Right lobe of liver (tissue), 4 donors: Measurements from ENCODE around the gene ZNF532.

ENCODE experiments used
- CTCF ChIP-seq, 4 donors: fragments of 200-600 bp in 3 of 4; fragments of 450-650 bp in 1 of 4; IDR thresholded peaks; one replicate each; pipeline versions ENCODE4 v1.5.1 to v1.8.0; 2016 to 2022; ENCODE audit warnings: antibody characterized with exemption in 4 of 4, mild to moderate bottlenecking in 2 of 4
- POLR2A ChIP-seq: fragments of 450-650 bp; IDR thresholded peaks from one replicate; pipeline ENCODE4 v1.6.1; 2017; ENCODE audit warnings: antibody characterized with exemption, mild to moderate bottlenecking
- donor health status: DM: no; HTN: no; CAD: no.
- donor health status: DM: no; HTN: no; CAD: no.
- donor health status: DM: no; HTN: yes; CAD: no.

- TF ChIP-seq POLR2A (no peak), CTCF (IDR thresholded peaks at IDR 0.05) (no peak)
Measured at GRCh38 chr18:59011289-59011688, 146.6 kb downstream of the ZNF532 start.
